Psoas muscle (tissue), 8 donors: ENCODE results near the gene FAM25G. TPM values are rescaled to one million over a fixed set of nuclear protein-coding genes. Genes with fewer than 3 reads are reported as not detected.
"Not testable (repeated sequence)": the region's sequence is repeated elsewhere in the genome, so short reads cannot be mapped to it uniquely, and the experiment has no call there.

ENCODE experiments used
- ATAC-seq, 4 donors: fragments of 200-7000 bp; cut with Tn5 transposase; one replicate each; pipeline ENCODE4 v1.9.1; 2020; ENCODE audit warnings: moderate library complexity in 3 of 4, mild to moderate bottlenecking in 2 of 4
- DNase-seq, 2 donors: peaks; one replicate each; pipeline ENCODE4 v3.0.0-alpha.2; 2020
- H3K27ac ChIP-seq: fragments of 200-600 bp; one replicate; pipeline ENCODE4 v1.8.0; 2022
- H3K27me3 ChIP-seq, 3 donors: fragments of 200-600 bp in 1 of 3; one replicate each; pipeline versions ENCODE4 v1.6.1 to v1.8.0; 2013 to 2022; ENCODE audit warnings: low read length in 2 of 3, mild to moderate bottlenecking in 2 of 3, moderate library complexity in 1 of 3; ENCODE audit not compliant: insufficient read depth in 3 of 3
- H3K36me3 ChIP-seq, 2 donors: fragments of 200-600 bp in 1 of 2; one replicate each; pipeline versions ENCODE4 v1.6.1 to v1.8.0; 2013 to 2022; ENCODE audit warnings: low read depth in 1 of 2, mild to moderate bottlenecking in 1 of 2, moderate library complexity in 1 of 2; ENCODE audit not compliant: insufficient read depth in 1 of 2
- H3K4me1 ChIP-seq: fragments of 200-600 bp; one replicate; pipeline ENCODE4 v1.8.0; 2022
- H3K4me3 ChIP-seq: fragments of 200-600 bp; one replicate; pipeline ENCODE4 v1.8.0; 2022; ENCODE audit warnings: mild to moderate bottlenecking
- H3K9me3 ChIP-seq: fragments of 200-600 bp; one replicate; pipeline ENCODE4 v1.8.0; 2022
- WGBS, 3 donors: extraction: QIAGEN DNeasy Blood & Tissue Kit; methylation state at CpG; one replicate each; pipeline versions ENCODE4 v1.1.6 to v1.1.7; 2013; 5-methylcytosine and 5-hydroxymethylcytosine counted together
- intact Hi-C, 2 donors: fragments of 100-400 bp; cut with DNase I; formaldehyde crosslinking; loops; one replicate each; pipeline versions ENCODE4 v1.11.0 to v1.14.2; 2022
- polyA plus RNA-seq, 3 donors: library from polyadenylated mRNA; stranded (reverse); fragments of 200-250 nt; gene quantifications; one replicate each; pipeline ENCODE4 v1.2.3, GENCODE V29; 2013
- total RNA-seq, 4 donors: library from RNA; stranded (reverse); fragmentation: NEBNext Ultra II Directional in 2 of 4; extraction: Animal tissue kit (Norgen Biotek cat#: 25700) in 2 of 4; gene quantifications; one replicate each; pipeline versions ENCODE4 v1.2.1 to v1.2.4, GENCODE V29; 2021 to 2023
- TF ChIP-seq, protein P1 (sequence below): fragments of 200-600 bp; IDR thresholded peaks from one replicate; pipeline ENCODE4 v1.8.0; 2022; ENCODE audit warnings: antibody characterized with exemption
- donor health status: healthy with polysubstance abuse.
- donor health status: DM: no; HTN: no; CAD: no; lungs with moderate emphysema.
- donor health status: Bipolar disorder and iron deficiency.
- donor health status: healthy.
- donor health status: DM: yes; HTN: yes; CAD: no.
- donor health status: DM: no; HTN: no; CAD: no.
- donor health status: DM: no; HTN: no; CAD: no.
- donor health status: DM: yes; HTN: yes; CAD: no.

Gene FAM25G
- total and polyA plus RNA-seq, 7 donors = not detected

- no peak for DNase-seq
- H3K36me3 ChIP-seq = no peaks in the 10 kb centered on the region
- TF ChIP-seq, protein P1, sequence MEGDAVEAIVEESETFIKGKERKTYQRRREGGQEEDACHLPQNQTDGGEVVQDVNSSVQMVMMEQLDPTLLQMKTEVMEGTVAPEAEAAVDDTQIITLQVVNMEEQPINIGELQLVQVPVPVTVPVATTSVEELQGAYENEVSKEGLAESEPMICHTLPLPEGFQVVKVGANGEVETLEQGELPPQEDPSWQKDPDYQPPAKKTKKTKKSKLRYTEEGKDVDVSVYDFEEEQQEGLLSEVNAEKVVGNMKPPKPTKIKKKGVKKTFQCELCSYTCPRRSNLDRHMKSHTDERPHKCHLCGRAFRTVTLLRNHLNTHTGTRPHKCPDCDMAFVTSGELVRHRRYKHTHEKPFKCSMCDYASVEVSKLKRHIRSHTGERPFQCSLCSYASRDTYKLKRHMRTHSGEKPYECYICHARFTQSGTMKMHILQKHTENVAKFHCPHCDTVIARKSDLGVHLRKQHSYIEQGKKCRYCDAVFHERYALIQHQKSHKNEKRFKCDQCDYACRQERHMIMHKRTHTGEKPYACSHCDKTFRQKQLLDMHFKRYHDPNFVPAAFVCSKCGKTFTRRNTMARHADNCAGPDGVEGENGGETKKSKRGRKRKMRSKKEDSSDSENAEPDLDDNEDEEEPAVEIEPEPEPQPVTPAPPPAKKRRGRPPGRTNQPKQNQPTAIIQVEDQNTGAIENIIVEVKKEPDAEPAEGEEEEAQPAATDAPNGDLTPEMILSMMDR = no peak
- ATAC-seq = no peak
- H3K9me3 ChIP-seq = no peaks in the 10 kb centered on the region
- no peaks in the 10 kb centered on the region for H3K4me1 ChIP-seq
- WGBS, 3 donors = 86 to 88% (median 87%) methylated on average over 6 of the region's 6 CpGs
- intact Hi-C loops = no loop called here
- no peak overlapping the region for H3K4me3 ChIP-seq
- H3K27me3 ChIP-seq = peaks cover 0 to 2% (median 0%) of the 10 kb centered on the region in 3 donors
- H3K27ac ChIP-seq = no peak overlapping the region
Observed at GRCh38 chr10:47456794-47457527, 34.5 kb downstream of the FAM25G start.

GRCh38 chr10:47456079-47456785 is 35.3 kb downstream of the FAM25G start:
- no peak for DNase-seq
- TF ChIP-seq, protein P1 = no peak
- H3K27ac ChIP-seq = no peak overlapping the region
- intact Hi-C loops = no loop called here
- ATAC-seq = no peak
- H3K4me1 ChIP-seq = no peaks in the 10 kb centered on the region
- H3K36me3 ChIP-seq = no peaks in the 10 kb centered on the region
- WGBS, 3 donors = 52 to 66% (median 57%) methylated on average over 8 of the region's 8 CpGs
- H3K4me3 ChIP-seq = no peak overlapping the region
- H3K27me3 ChIP-seq = peaks cover 0 to 2% (median 0%) of the 10 kb centered on the region in 3 donors
- no peaks in the 10 kb centered on the region for H3K9me3 ChIP-seq

- H3K9me3 ChIP-seq, H3K4me1 ChIP-seq, H3K36me3 ChIP-seq, ATAC-seq, H3K27me3 ChIP-seq, H3K4me3 ChIP-seq, intact Hi-C loops, DNase-seq, H3K27ac ChIP-seq: not testable (repeated sequence)
- WGBS, 3 donors = 67 to 73% (median 71%) methylated on average over 9 of the region's 9 CpGs
Observed at GRCh38 chr10:47455350-47456078, 36.0 kb downstream of the FAM25G start.

DNA sequence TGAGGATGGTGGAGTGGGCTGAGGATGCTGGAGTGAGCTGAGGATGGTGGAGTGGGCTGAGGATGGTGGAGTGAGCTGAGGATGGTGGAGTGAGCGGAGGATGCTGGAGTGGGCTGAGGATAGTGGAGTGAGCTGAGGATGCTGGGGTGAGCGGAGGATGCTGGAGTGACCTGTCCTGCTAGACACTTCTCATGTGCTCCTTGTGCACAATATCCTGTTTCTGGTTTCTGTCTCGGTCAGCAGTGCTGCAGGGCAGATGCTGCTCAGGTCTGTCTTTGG is 36.8 kb downstream of the FAM25G start:
- peaks cover 0 to 2% (median 0%) of the 10 kb centered on the region in 3 donors for H3K27me3 ChIP-seq
- no peaks in the 10 kb centered on the region for H3K4me1 ChIP-seq
- no peak overlapping the region for H3K4me3 ChIP-seq
- DNase-seq = no peak
- H3K9me3 ChIP-seq = no peaks in the 10 kb centered on the region
- H3K27ac ChIP-seq = no peak overlapping the region
- no peaks in the 10 kb centered on the region for H3K36me3 ChIP-seq
- intact Hi-C loops = no loop called here
- TF ChIP-seq, protein P1 = no peak
- 92 to 95% (median 93%) methylated on average over 3 of the region's 3 CpGs for WGBS, 3 donors
- no peak for ATAC-seq
